HG02840 (cell line): ENCODE measurements around the gene YOD1.

Experiments
- ATAC-seq: cut with Tn5 transposase; IDR thresholded peaks from one replicate; pipeline ENCODE4 v1.9.1; 2021; ENCODE audit warnings: mild to moderate bottlenecking, moderate library complexity, moderate number of reproducible peaks; ENCODE audit not compliant: unreplicated experiment, low FRiP score

Gene YOD1

GRCh38 chr1:207013321-207014085 lies 37.5 kb downstream of the YOD1 start:
- ATAC-seq: no peak

DNA sequence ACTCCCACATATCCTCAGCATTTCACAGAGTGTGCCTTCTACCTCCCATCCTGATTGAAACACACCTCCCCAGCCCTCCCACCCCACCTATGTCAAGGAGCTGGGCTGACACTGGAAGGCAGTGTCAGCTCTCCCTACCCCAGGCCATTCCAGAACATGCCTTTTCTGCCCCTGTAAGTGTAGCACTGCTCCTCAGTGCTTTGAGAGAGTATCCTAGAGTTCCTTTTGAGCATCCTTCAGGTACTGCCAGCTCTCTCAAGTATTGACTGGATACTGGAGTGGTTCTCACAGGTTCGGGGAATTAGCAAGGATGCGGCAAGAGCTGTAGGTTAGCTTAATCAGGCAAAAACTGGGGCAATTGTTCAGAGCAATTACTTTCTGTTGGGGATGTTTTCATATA lies 40.3 kb downstream of the YOD1 start:
- no peak for ATAC-seq

GRCh38 chr1:207009945-207010344 lies 41.1 kb downstream of the YOD1 start:
- ATAC-seq: no peak

DNA sequence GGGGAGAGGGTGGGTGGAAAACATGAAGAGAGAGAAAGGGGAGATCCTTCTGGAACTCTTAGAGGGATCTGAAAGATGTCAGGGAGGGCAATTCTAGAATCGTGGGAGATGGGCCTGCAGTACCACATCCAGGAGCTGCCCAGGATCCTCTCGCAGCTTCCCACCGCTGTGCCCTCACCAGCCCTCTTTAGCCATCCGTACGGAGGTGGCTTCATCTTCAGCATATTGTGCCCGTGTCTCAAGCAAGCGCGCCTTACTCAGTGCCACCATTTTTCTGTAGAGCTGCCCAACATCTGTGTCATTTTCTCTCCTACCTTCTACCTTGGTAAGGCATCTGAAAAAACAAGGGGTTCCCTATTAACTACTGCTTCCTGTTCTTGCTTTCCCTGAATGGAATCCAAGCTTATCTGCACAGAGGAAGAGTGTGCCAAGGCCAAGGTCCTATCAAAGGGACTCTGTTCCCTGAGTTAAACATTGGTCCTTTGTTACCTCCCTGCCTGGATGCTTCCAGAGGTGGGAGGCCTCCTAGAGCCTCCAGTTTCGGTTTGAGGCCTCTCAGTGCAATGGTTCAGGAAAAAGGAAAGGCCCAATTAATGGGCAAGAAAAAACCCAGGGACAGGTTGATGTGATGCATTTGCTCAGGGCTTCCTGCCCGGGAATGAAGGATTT lies 41.7 kb downstream of the YOD1 start:
- no peak for ATAC-seq

DNA sequence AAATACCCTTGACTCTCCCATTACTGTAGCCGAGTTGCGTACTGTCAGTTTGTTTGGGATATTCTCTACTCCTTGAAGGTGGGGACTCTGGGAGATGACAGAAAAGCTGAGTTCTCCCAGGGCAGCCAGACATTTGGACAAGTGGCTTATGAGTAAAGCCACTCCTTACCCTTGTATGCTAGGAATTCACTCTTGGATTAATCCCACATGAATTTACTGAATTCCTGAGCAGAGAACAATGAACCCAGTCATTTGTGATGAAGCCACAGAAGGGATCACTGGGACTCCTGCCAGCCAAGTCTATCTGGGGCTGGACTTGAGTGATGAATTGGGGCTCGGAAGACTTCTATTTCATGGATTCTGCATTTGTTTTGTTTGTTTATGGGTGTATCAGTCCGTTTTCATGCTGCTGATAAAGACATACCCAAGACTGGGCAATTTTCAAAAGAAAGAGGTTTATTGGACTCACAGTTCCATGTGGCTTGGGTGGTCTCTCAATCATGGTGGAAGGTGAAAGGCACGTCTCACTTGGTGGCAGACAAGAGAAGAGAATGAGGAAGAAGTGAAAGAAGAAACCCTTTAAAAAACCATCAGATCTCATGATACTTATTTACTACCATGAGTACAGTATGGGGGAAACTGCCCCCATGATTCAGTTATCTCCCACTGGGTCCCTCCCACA lies 43.5 kb downstream of the YOD1 start:
- no peak for ATAC-seq

GRCh38 chr1:207006914-207007313 lies 44.1 kb downstream of the YOD1 start:
- ATAC-seq: no peak

DNA sequence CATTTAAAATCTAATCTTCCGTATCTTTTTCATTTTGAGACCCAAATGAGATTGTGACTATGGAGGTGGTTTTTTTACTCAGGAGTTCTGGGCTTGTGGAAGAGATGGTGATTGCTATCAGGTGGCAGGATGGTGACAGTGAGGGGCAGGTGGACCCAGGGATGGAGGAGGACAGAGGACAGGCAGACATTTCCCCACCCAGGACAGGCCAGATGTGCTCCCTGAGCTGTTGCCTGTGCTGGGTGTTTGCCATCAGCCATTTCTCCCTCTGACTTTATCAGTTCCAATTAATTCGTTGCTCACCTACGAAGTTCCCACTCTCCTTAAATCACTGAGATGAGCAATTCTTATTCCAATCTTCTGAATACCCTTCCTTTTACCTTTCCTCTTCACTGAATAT lies 44.9 kb downstream of the YOD1 start:
- ATAC-seq: no peak

DNA sequence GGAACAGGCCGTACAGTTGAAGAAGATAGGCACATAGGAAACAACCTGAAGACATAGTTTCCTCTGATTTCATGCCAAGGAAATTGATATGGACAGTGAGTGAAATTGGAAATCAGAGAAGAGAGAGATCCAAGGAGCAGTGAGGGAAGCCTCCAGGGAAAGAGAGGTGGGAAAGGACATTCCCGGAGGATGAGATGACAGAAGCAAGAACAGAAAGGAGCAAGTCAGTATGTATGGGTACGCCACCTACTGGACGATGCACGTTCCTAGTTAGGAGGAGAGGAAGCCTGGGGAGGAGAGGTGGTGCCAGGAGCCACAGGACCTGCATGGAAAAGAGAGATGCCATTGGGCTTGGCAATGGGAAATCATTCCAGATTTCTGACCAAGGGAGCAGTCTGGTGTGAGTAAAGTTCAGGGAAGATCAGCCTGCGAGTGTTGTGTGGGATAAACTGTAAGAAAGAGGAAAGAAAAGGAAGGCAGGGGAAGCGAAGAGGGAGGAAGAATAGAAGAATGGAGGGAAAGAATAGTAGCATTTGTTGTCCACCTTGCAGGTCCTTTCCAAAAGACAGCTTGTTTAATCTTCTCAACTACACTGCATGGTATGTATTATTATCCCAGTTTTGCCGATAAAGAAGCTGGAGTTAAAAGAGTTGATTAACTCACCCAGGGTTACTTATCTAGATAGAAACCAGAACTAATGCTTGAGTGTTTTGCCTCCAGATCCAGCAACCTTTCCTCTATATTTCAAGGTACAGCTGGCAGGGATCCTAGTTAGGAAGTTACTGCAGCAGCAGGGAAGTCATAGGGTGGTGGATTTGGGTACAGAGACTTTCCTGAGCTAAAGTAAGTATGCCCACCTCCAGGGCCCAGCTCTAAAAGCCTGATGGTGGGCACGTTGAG lies 45.8 kb downstream of the YOD1 start:
- ATAC-seq: no peak

- ATAC-seq: no peak
Observed at GRCh38 chr1:207003210-207003609, 47.8 kb downstream of the YOD1 start.

- ATAC-seq: no peak
Observed at GRCh38 chr1:207002724-207003146, 48.3 kb downstream of the YOD1 start.

GRCh38 chr1:207001492-207002245 lies 49.3 kb downstream of the YOD1 start:
- ATAC-seq: no peak

- ATAC-seq: no peak
Observed at GRCh38 chr1:207000651-207001291, 50.2 kb downstream of the YOD1 start.

GRCh38 chr1:206998816-206999215 lies 52.2 kb downstream of the YOD1 start:
- ATAC-seq: no peak
